ENCODE measurements around the gene RGS18.

The RGS18 gene

GRCh38 chr1:192167011-192167410 lies 8.7 kb downstream of the RGS18 start:
- Histone ChIP-seq H3K4me1 (ENCODE audit: control insufficient read depth, low read depth, low read length) (no peaks in the 10 kb centered on the region), H2BK5ac (ENCODE audit: low read length) (no peak overlapping the region), H4K8ac (ENCODE audit: low read depth, low read length) (no peak overlapping the region), H3K79me2 (ENCODE audit: control insufficient read depth, insufficient read depth, low read length) (no peaks in the 10 kb centered on the region), H3K9ac (ENCODE audit: low read length) (no peak overlapping the region), H3K27ac (ENCODE audit: low read depth, low read length) (no peak overlapping the region), H2AK5ac (ENCODE audit: low read length) (no peak overlapping the region), H4K5ac (ENCODE audit: low read length) (no peak overlapping the region), H3K4ac (ENCODE audit: low read depth, low read length) (no peak overlapping the region), H3K23ac (ENCODE audit: low read length) (no peak overlapping the region), H3K36me3 (ENCODE audit: control insufficient read depth, insufficient read depth, low read length) (no peaks in the 10 kb centered on the region), H3K56ac (ENCODE audit: low read length) (no peak overlapping the region), H3K79me1 (ENCODE audit: low read length) (no peaks in the 10 kb centered on the region), H3K18ac (ENCODE audit: low read length) (no peak overlapping the region), H2BK120ac (ENCODE audit: low read depth, low read length) (no peak overlapping the region), H3K4me3 (ENCODE audit: low read length) (no peak overlapping the region), H2BK15ac (replicated peaks; ENCODE audit: low read depth) (no peak overlapping the region), H3K4me2 (ENCODE audit: low read length) (no peak overlapping the region), H3K27me3 (ENCODE audit: insufficient read depth, low read length, poor library complexity) (no peaks in the 10 kb centered on the region)
- no peak for DNase-seq
- no CpG with 5 or more reads among the region's 1 CpG for WGBS (ENCODE audit: extremely low coverage, insufficient coverage, low lambda C conversion rate)

GRCh38 chr1:192167911-192168700 lies 9.8 kb downstream of the RGS18 start:
- Histone ChIP-seq H4K5ac (ENCODE audit: low read length) (no peak overlapping the region), H2BK120ac (ENCODE audit: low read depth, low read length) (no peak overlapping the region), H3K9ac (ENCODE audit: low read length) (no peak overlapping the region), H2AK5ac (ENCODE audit: low read length) (no peak overlapping the region), H2BK15ac (replicated peaks; ENCODE audit: low read depth) (no peak overlapping the region), H3K56ac (ENCODE audit: low read length) (no peak overlapping the region), H3K27ac (ENCODE audit: low read depth, low read length) (no peak overlapping the region), H3K79me1 (ENCODE audit: low read length) (no peaks in the 10 kb centered on the region), H4K8ac (ENCODE audit: low read depth, low read length) (no peak overlapping the region), H3K4ac (ENCODE audit: low read depth, low read length) (no peak overlapping the region), H3K79me2 (ENCODE audit: control insufficient read depth, insufficient read depth, low read length) (no peaks in the 10 kb centered on the region), H3K18ac (ENCODE audit: low read length) (no peak overlapping the region), H3K27me3 (ENCODE audit: insufficient read depth, low read length, poor library complexity) (no peaks in the 10 kb centered on the region), H2BK5ac (ENCODE audit: low read length) (no peak overlapping the region), H3K4me1 (ENCODE audit: control insufficient read depth, low read depth, low read length) (no peaks in the 10 kb centered on the region), H3K4me2 (ENCODE audit: low read length) (no peak overlapping the region), H3K4me3 (ENCODE audit: low read length) (no peak overlapping the region), H3K36me3 (ENCODE audit: control insufficient read depth, insufficient read depth, low read length) (no peaks in the 10 kb centered on the region), H3K23ac (ENCODE audit: low read length) (no peak overlapping the region)
- DNase-seq: no peak
- no CpG with 5 or more reads among the region's 3 CpGs for WGBS (ENCODE audit: extremely low coverage, insufficient coverage, low lambda C conversion rate)

DNA sequence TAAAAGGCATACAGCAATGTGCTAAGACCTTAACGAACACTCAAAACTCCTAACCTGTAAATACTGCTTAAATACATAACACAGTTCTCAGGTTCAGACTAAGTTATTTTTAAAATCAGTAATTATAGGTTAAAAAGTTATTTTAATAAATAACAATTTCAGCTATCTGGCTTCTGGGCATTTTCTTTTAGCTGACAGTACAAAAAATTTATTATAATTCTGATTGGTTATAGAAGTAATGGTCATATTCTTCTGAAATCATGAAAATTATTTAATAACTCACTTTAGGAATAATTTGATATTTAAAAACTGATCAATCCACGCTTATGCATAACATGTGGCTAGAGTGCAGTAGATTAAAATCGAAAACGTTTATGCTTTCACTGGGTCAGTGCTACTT lies 10.7 kb downstream of the RGS18 start:
- no peaks in the 10 kb centered on the region for H3K36me3 ChIP-seq (ENCODE audit: control insufficient read depth, insufficient read depth, low read length)
- no peaks in the 10 kb centered on the region for H3K79me2 ChIP-seq (ENCODE audit: control insufficient read depth, insufficient read depth, low read length)
- H3K4me2 ChIP-seq (ENCODE audit: low read length): no peak overlapping the region
- H3K4me3 ChIP-seq (ENCODE audit: low read length): no peak overlapping the region
- H3K56ac ChIP-seq (ENCODE audit: low read length): no peak overlapping the region
- H3K9ac ChIP-seq (ENCODE audit: low read length): no peak overlapping the region
- H4K8ac ChIP-seq (ENCODE audit: low read depth, low read length): no peak overlapping the region
- no peak for DNase-seq
- no peak overlapping the region for H4K5ac ChIP-seq (ENCODE audit: low read length)
- no CpG with 5 or more reads among the region's 4 CpGs for WGBS (ENCODE audit: extremely low coverage, insufficient coverage, low lambda C conversion rate)
- no peaks in the 10 kb centered on the region for H3K27me3 ChIP-seq (ENCODE audit: insufficient read depth, low read length, poor library complexity)
- H3K27ac ChIP-seq (ENCODE audit: low read depth, low read length): no peak overlapping the region
- no peak overlapping the region for H2BK120ac ChIP-seq (ENCODE audit: low read depth, low read length)
- H2BK5ac ChIP-seq (ENCODE audit: low read length): no peak overlapping the region
- no peak overlapping the region for H2AK5ac ChIP-seq (ENCODE audit: low read length)
- H3K23ac ChIP-seq (ENCODE audit: low read length): no peak overlapping the region
- no peaks in the 10 kb centered on the region for H3K79me1 ChIP-seq (ENCODE audit: low read length)
- H3K18ac ChIP-seq (ENCODE audit: low read length): no peak overlapping the region
- H3K4me1 ChIP-seq (ENCODE audit: control insufficient read depth, low read depth, low read length): no peaks in the 10 kb centered on the region
- H3K4ac ChIP-seq (ENCODE audit: low read depth, low read length): no peak overlapping the region
- H2BK15ac ChIP-seq (replicated peaks; ENCODE audit: low read depth): no peak overlapping the region

DNA sequence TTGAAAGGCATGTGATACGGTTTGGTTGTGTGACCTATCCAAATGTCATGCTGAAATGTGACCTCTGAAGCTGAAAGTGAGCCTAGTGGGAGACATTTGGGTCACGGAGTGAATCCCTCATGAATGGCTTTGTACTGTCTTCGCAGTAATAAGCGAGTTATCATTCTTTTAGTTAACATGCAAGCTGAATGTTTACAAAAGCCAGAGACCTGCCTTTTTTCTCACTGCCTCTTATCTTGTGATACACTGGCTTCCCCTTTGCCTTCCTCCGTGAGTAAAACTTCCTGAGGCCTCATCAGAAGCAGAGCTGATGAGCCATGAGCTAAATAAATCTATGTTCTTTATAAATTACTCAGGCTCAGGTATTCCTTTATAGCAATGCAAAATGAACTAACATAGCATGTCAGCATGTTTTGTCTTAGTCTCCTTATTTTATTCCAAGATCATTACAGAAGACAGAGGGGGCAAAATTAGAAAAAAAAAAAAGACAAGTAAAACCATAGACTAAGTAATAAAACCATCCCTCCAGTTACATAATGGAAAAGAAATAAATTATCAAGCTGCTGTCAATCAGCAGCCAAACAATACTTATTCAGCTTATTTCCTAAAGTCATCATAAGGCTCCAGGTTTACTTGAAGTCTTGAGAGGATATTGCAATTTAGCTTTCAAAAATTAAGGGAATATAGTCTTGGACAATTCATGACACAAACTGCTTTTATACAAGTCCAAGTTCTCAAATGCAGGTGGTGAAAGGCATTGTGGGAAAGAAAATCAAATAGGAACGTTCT lies 12.1 kb downstream of the RGS18 start:
- no peak overlapping the region for H2BK5ac ChIP-seq (ENCODE audit: low read length)
- H4K5ac ChIP-seq (ENCODE audit: low read length): no peak overlapping the region
- no peak overlapping the region for H3K27ac ChIP-seq (ENCODE audit: low read depth, low read length)
- H3K79me2 ChIP-seq (ENCODE audit: control insufficient read depth, insufficient read depth, low read length): no peaks in the 10 kb centered on the region
- no peak overlapping the region for H3K56ac ChIP-seq (ENCODE audit: low read length)
- no peak overlapping the region for H2BK120ac ChIP-seq (ENCODE audit: low read depth, low read length)
- H3K79me1 ChIP-seq (ENCODE audit: low read length): no peaks in the 10 kb centered on the region
- no peaks in the 10 kb centered on the region for H3K36me3 ChIP-seq (ENCODE audit: control insufficient read depth, insufficient read depth, low read length)
- H3K4me1 ChIP-seq (ENCODE audit: control insufficient read depth, low read depth, low read length): no peaks in the 10 kb centered on the region
- no peak overlapping the region for H2BK15ac ChIP-seq (replicated peaks; ENCODE audit: low read depth)
- DNase-seq: peak; percentile 9
- H3K9ac ChIP-seq (ENCODE audit: low read length): no peak overlapping the region
- WGBS (ENCODE audit: extremely low coverage, insufficient coverage, low lambda C conversion rate): no CpG with 5 or more reads among the region's 6 CpGs
- H4K8ac ChIP-seq (ENCODE audit: low read depth, low read length): no peak overlapping the region
- no peak overlapping the region for H3K23ac ChIP-seq (ENCODE audit: low read length)
- H2AK5ac ChIP-seq (ENCODE audit: low read length): no peak overlapping the region
- H3K4me2 ChIP-seq (ENCODE audit: low read length): no peak overlapping the region
- no peak overlapping the region for H3K4ac ChIP-seq (ENCODE audit: low read depth, low read length)
- no peak overlapping the region for H3K4me3 ChIP-seq (ENCODE audit: low read length)
- H3K27me3 ChIP-seq (ENCODE audit: insufficient read depth, low read length, poor library complexity): no peaks in the 10 kb centered on the region
- H3K18ac ChIP-seq (ENCODE audit: low read length): no peak overlapping the region

GRCh38 chr1:192171123-192171522 lies 12.9 kb downstream of the RGS18 start:
- WGBS (ENCODE audit: extremely low coverage, insufficient coverage, low lambda C conversion rate): no CpG with 5 or more reads among the region's 3 CpGs
- Histone ChIP-seq H2BK5ac (ENCODE audit: low read length) (no peak overlapping the region), H3K56ac (ENCODE audit: low read length) (no peak overlapping the region), H4K8ac (ENCODE audit: low read depth, low read length) (no peak overlapping the region), H3K18ac (ENCODE audit: low read length) (no peak overlapping the region), H3K27ac (ENCODE audit: low read depth, low read length) (no peak overlapping the region), H2BK15ac (replicated peaks; ENCODE audit: low read depth) (no peak overlapping the region), H3K4me3 (ENCODE audit: low read length) (no peak overlapping the region), H2BK120ac (ENCODE audit: low read depth, low read length) (no peak overlapping the region), H3K27me3 (ENCODE audit: insufficient read depth, low read length, poor library complexity) (no peaks in the 10 kb centered on the region), H3K9ac (ENCODE audit: low read length) (no peak overlapping the region), H4K5ac (ENCODE audit: low read length) (no peak overlapping the region), H3K4ac (ENCODE audit: low read depth, low read length) (peak overlapping the region; percentile 16), H3K79me2 (ENCODE audit: control insufficient read depth, insufficient read depth, low read length) (no peaks in the 10 kb centered on the region), H3K36me3 (ENCODE audit: control insufficient read depth, insufficient read depth, low read length) (no peaks in the 10 kb centered on the region), H2AK5ac (ENCODE audit: low read length) (no peak overlapping the region), H3K23ac (ENCODE audit: low read length) (no peak overlapping the region), H3K4me2 (ENCODE audit: low read length) (no peak overlapping the region), H3K4me1 (ENCODE audit: control insufficient read depth, low read depth, low read length) (no peaks in the 10 kb centered on the region), H3K79me1 (ENCODE audit: low read length) (no peaks in the 10 kb centered on the region)
- DNase-seq: peak; percentile 8
